Body of pancreas (tissue), 4 donors: Measurements from ENCODE around the gene RCAN3. TPM values are rescaled to one million over a fixed set of nuclear protein-coding genes. Genes with fewer than 3 reads are reported as not detected.
"Not testable (repeated sequence)": the region's sequence is repeated elsewhere in the genome, so short reads cannot be mapped to it uniquely, and the experiment has no call there.

Source experiments
- ATAC-seq: fragments of 150-250 bp; one replicate; pipeline ENCODE4 v1.9.1; 2016
- DNase-seq, 4 donors: peaks; one replicate each; pipeline ENCODE4 v3.0.0-alpha.2; 2019
- H3K27ac ChIP-seq, 4 donors: fragments of 200-600 bp; sonication (generic); 1 replicate in 3 of 4; 2 replicates in 1 of 4; pipeline versions ENCODE4 v1.5.1 to v1.6.1; 2016 to 2019; ENCODE audit warnings: mild to moderate bottlenecking in 1 of 4, mixed read lengths in 1 of 4, moderate library complexity in 1 of 4
- H3K27me3 ChIP-seq, 2 donors: fragments of 200-600 bp; sonication (generic); one replicate each; pipeline ENCODE4 v1.6.0; 2016; ENCODE audit warnings: mild to moderate bottlenecking in 1 of 2
- H3K36me3 ChIP-seq, 2 donors: fragments of 200-600 bp; sonication (generic); replicated peaks in 1 of 2; 2 replicates each; pipeline ENCODE4 v1.5.1; 2016; ENCODE audit warnings: low read depth in 2 of 2; ENCODE audit not compliant: insufficient read depth in 1 of 2
- H3K4me1 ChIP-seq: fragments of 200-600 bp; sonication (generic); one replicate; pipeline ENCODE4 v1.6.0; 2016
- H3K4me3 ChIP-seq, 2 donors: fragments of 200-600 bp; sonication (generic); 1 replicate in 1 of 2; 2 replicates in 1 of 2; pipeline ENCODE4 v1.5.1; 2016 to 2019
- H3K9me3 ChIP-seq, 3 donors: fragments of 200-600 bp; sonication (generic); 1 replicate in 2 of 3; 2 replicates in 1 of 3; pipeline ENCODE4 v1.5.1; 2016
- POLR2A ChIP-seq, 3 donors: fragments of 450-650 bp; IDR thresholded peaks; one replicate each; pipeline ENCODE4 v1.6.1; 2016; ENCODE audit warnings: antibody characterized with exemption in 3 of 3, mild to moderate bottlenecking in 2 of 3
- WGBS, 2 donors: methylation state at CpG; one replicate each; pipeline ENCODE4 v1.1.5; 2017; 5-methylcytosine and 5-hydroxymethylcytosine counted together
- intact Hi-C: fragments of 100-400 bp; cut with DNase I; formaldehyde crosslinking; loops from one replicate; pipeline ENCODE4 v1.15.1; 2023
- total RNA-seq, 2 donors: library from RNA; depleted of rRNA; stranded (reverse); fragments of >200 nt; gene quantifications; one replicate each; pipeline ENCODE4 v1.1.0, GENCODE V29; 2016
- TF ChIP-seq, protein P1 (sequence below), 7 experiments: fragments of 450-650 bp in 4 of 7; fragments of 200-600 bp in 3 of 7; sonication (generic) in 3 of 7; IDR thresholded peaks; one replicate each; pipeline ENCODE4 v1.5.1; 2016 to 2019; ENCODE audit warnings: antibody characterized with exemption in 7 of 7

The RCAN3 gene
- total RNA-seq, 2 donors from 2014 or later = 14.0 to 32.3 TPM

GRCh38 chr1:24506691-24507381 lies 4.2 kb downstream of the RCAN3 start:
- Histone ChIP-seq H3K9me3 (no peaks in the 10 kb centered on the region), H3K36me3 (no peaks in the 10 kb centered on the region), H3K27ac (peak overlapping the region; percentile 59 to 82 (median 72)), H3K4me1 (peaks cover 49% of the 10 kb centered on the region), H3K27me3 (no peaks in the 10 kb centered on the region), H3K4me3 (no peak overlapping the region)
- DNase-seq (no peak), ATAC-seq (no peak)
- TF ChIP-seq, protein P1, sequence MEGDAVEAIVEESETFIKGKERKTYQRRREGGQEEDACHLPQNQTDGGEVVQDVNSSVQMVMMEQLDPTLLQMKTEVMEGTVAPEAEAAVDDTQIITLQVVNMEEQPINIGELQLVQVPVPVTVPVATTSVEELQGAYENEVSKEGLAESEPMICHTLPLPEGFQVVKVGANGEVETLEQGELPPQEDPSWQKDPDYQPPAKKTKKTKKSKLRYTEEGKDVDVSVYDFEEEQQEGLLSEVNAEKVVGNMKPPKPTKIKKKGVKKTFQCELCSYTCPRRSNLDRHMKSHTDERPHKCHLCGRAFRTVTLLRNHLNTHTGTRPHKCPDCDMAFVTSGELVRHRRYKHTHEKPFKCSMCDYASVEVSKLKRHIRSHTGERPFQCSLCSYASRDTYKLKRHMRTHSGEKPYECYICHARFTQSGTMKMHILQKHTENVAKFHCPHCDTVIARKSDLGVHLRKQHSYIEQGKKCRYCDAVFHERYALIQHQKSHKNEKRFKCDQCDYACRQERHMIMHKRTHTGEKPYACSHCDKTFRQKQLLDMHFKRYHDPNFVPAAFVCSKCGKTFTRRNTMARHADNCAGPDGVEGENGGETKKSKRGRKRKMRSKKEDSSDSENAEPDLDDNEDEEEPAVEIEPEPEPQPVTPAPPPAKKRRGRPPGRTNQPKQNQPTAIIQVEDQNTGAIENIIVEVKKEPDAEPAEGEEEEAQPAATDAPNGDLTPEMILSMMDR (IDR thresholded peaks at IDR 0.05) = no peak
- TF ChIP-seq POLR2A (IDR thresholded peaks at IDR 0.05) = no peak
- 34 to 35% methylated on average over 5 of the region's 5 CpGs for WGBS, 2 donors
- intact Hi-C loops = no loop called here

GRCh38 chr1:24507405-24507804 lies 4.8 kb downstream of the RCAN3 start:
- no peaks in the 10 kb centered on the region for H3K36me3 ChIP-seq
- DNase-seq = peak; percentile 58 to 71 (median 61)
- no peaks in the 10 kb centered on the region for H3K27me3 ChIP-seq
- peak overlapping the region; percentile 59 to 82 (median 72) for H3K27ac ChIP-seq
- WGBS, 2 donors = 33 to 38% methylated on average over 5 of the region's 5 CpGs
- H3K4me3 ChIP-seq = no peak overlapping the region
- peaks cover 47% of the 10 kb centered on the region for H3K4me1 ChIP-seq
- ATAC-seq = peak; percentile 38
- intact Hi-C loops = no loop called here
- TF ChIP-seq, protein P1 (IDR thresholded peaks at IDR 0.05) = no peak
- TF ChIP-seq POLR2A (IDR thresholded peaks at IDR 0.05) = no peak
- H3K9me3 ChIP-seq = no peaks in the 10 kb centered on the region

- peak overlapping the region; percentile 47 to 82 (median 72) for H3K27ac ChIP-seq
- intact Hi-C loops = no loop called here
- ATAC-seq (no peak), DNase-seq (no peak)
- H3K4me3 ChIP-seq = no peak overlapping the region
- WGBS, 2 donors = 81 to 86% methylated on average over 5 of the region's 5 CpGs
- no peak for TF ChIP-seq POLR2A (IDR thresholded peaks at IDR 0.05)
- TF ChIP-seq, protein P1 (IDR thresholded peaks at IDR 0.05) = no peak
- peaks cover 43% of the 10 kb centered on the region for H3K4me1 ChIP-seq
- H3K27me3 ChIP-seq = no peaks in the 10 kb centered on the region
- no peaks in the 10 kb centered on the region for H3K36me3 ChIP-seq
- no peaks in the 10 kb centered on the region for H3K9me3 ChIP-seq
Observed at GRCh38 chr1:24508911-24509310, 6.3 kb downstream of the RCAN3 start.

DNA sequence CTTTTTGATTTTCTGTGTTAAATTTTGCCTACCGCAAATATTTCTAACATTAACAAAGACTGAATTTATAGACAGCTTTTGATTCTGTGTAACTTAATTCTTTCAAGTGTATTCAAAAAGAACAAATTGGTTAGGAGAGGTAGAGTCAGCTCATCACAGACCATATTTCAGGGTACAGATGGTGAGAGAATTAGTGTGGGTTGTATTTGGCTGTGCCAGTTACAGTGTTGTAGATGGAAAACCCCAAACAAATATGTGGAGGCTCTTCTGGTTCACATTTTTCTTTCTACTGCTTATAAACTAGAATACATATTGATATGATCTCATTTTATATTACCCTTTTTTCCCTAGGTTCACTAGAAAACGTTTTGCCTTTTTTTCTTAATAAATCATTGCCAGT lies 11.1 kb downstream of the RCAN3 start:
- intact Hi-C loops = no loop called here
- ATAC-seq (no peak), DNase-seq (no peak)
- 54 to 56% methylated on average over 2 of the region's 2 CpGs for WGBS, 2 donors
- TF ChIP-seq, protein P1 (IDR thresholded peaks at IDR 0.05) = no peak
- no peak for TF ChIP-seq POLR2A (IDR thresholded peaks at IDR 0.05)
- no peak overlapping the region for H3K4me3 ChIP-seq
- no peaks in the 10 kb centered on the region for H3K27me3 ChIP-seq
- H3K9me3 ChIP-seq = no peaks in the 10 kb centered on the region
- peaks cover 4% of the 10 kb centered on the region for H3K4me1 ChIP-seq
- no peak overlapping the region for H3K27ac ChIP-seq
- H3K36me3 ChIP-seq = no peaks in the 10 kb centered on the region

DNA sequence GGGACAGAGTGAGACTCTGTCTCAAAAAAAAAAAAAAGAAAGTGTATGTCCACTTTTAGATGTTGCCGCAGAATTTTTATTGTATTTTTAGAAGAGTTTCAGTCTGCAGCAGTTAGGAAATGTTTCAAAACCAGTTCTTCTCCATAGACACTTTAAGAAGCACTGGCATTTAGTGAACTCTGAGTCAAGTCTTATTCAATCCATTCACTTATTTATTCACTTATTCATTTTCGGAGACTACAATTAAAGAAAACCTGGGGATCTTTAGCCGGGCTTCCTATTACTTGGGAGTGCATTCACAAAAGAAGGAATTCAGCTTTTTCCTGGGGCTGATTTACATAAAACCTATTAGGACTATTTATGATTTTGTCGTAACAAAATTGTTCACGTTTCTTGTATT lies 12.3 kb downstream of the RCAN3 start:
- Histone ChIP-seq H3K36me3 (no peaks in the 10 kb centered on the region), H3K9me3 (no peaks in the 10 kb centered on the region), H3K27ac (no peak overlapping the region), H3K27me3 (no peaks in the 10 kb centered on the region), H3K4me1 (no peaks in the 10 kb centered on the region), H3K4me3 (no peak overlapping the region)
- intact Hi-C loops = no loop called here
- no peak for TF ChIP-seq POLR2A (IDR thresholded peaks at IDR 0.05)
- TF ChIP-seq, protein P1 (IDR thresholded peaks at IDR 0.05) = no peak
- no peak for ATAC-seq
- WGBS, 2 donors = 90 to 97% methylated on average over 5 of the region's 5 CpGs
- no peak for DNase-seq

DNA sequence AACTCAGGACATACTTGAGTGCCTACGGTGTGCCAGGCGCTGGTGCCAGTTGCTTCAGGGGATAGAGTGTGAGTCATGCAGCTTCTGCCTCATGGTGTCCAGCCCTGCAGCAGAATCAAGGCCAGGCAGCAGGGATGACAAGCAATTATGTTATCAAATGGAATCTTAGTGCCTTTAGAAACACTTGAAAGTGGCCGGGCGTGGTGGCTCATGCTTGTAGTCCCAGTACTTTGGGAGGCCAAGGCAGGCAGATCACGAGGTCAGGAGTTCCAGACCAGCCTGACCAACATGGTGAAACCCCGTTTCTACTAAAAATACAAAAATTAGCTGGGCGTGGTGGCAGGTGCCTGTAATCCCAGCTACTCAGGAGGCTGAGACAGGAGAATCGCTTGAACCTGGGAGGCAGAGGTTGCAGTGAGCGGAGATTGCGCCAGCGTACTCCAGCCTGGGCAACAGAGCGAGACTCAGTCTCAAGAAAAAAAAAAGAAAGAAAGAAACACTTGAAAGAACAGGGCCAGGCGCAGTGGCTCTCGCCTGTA lies 13.1 kb downstream of the RCAN3 start:
- WGBS, 2 donors = 91 to 93% methylated on average over 14 of the region's 14 CpGs
- H3K27ac ChIP-seq, H3K36me3 ChIP-seq, ATAC-seq, intact Hi-C loops, H3K9me3 ChIP-seq, H3K4me1 ChIP-seq, H3K27me3 ChIP-seq, H3K4me3 ChIP-seq: not testable (repeated sequence)
- DNase-seq = peak in 1 of 4 donors; percentile 46
